Sigmoid colon (tissue), 7 donors: ENCODE data around the gene ZMIZ1. TPM values are rescaled to one million over a fixed set of nuclear protein-coding genes. Genes with fewer than 3 reads are reported as not detected.

Experiments
- DNase-seq: peaks from one replicate; pipeline ENCODE4 v3.0.0-alpha.2; 2019
- H3K27ac ChIP-seq, 4 donors: fragments of 200-600 bp; sonication (generic); one replicate each; pipeline ENCODE4 v1.5.1; 2016 to 2019; ENCODE audit warnings: mild to moderate bottlenecking in 1 of 4
- H3K27me3 ChIP-seq, 3 donors: fragments of 200-600 bp; sonication (generic); one replicate each; pipeline ENCODE4 v1.5.1; 2019; ENCODE audit warnings: mild to moderate bottlenecking in 1 of 3
- H3K36me3 ChIP-seq, 4 donors: fragments of 200-600 bp; sonication (generic); one replicate each; pipeline ENCODE4 v1.5.1; 2016 to 2019
- H3K4me1 ChIP-seq, 4 donors: fragments of 200-600 bp; sonication (generic); one replicate each; pipeline ENCODE4 v1.5.1; 2017 to 2019
- H3K4me3 ChIP-seq, 4 donors: fragments of 200-600 bp; sonication (generic); one replicate each; pipeline ENCODE4 v1.5.1; 2017 to 2019; ENCODE audit warnings: mild to moderate bottlenecking in 2 of 4, moderate library complexity in 1 of 4
- H3K9me3 ChIP-seq, 4 donors: fragments of 200-600 bp in 3 of 4; sonication (generic) in 3 of 4; one replicate each; pipeline versions ENCODE4 v1.5.1 to v1.6.1; 2013 to 2019
- CTCF ChIP-seq, 4 experiments: fragments of 450-650 bp in 3 of 4; fragments of 200-600 bp in 1 of 4; IDR thresholded peaks; one replicate each; pipeline ENCODE4 v1.5.1; 2016 to 2019; ENCODE audit warnings: antibody characterized with exemption in 4 of 4, mild to moderate bottlenecking in 3 of 4, moderate library complexity in 2 of 4
- EP300 ChIP-seq, 4 donors: sonication (generic); formaldehyde crosslinking; IDR thresholded peaks; one replicate each; pipeline ENCODE4 v1.6.1; 2017; ENCODE audit warnings: antibody characterized with exemption in 4 of 4
- POLR2A ChIP-seq, 2 donors: fragments of 450-650 bp; IDR thresholded peaks; one replicate each; pipeline ENCODE4 v1.6.1; 2016; ENCODE audit warnings: antibody characterized with exemption in 2 of 2, mild to moderate bottlenecking in 2 of 2, moderate library complexity in 2 of 2
- POLR2AphosphoS5 ChIP-seq, 4 donors: sonication (generic); formaldehyde crosslinking; IDR thresholded peaks; one replicate each; pipeline ENCODE4 v1.6.1; 2017; ENCODE audit warnings: antibody characterized with exemption in 4 of 4
- WGBS, 2 donors: extraction: QIAGEN DNeasy Blood & Tissue Kit; methylation state at CpG; one replicate each; pipeline ENCODE4 v1.1.7; 2013; 5-methylcytosine and 5-hydroxymethylcytosine counted together
- intact Hi-C: fragments of 100-400 bp; cut with DNase I; formaldehyde crosslinking; loops from one replicate; pipeline ENCODE4 v1.15.1; 2023
- polyA plus RNA-seq, 3 donors: library from polyadenylated mRNA; stranded (reverse); fragments of 200-250 nt; gene quantifications; one replicate each; pipeline ENCODE4 v1.2.3, GENCODE V29; 2013
- total RNA-seq, 4 donors: library from RNA; depleted of rRNA; stranded (reverse); fragments of >200 nt; gene quantifications; one replicate each; pipeline ENCODE4 v1.1.0, GENCODE V29; 2016
- donor health status: healthy with polysubstance abuse.
- donor health status: Bipolar disorder and iron deficiency.
- donor health status: healthy.

The ZMIZ1 gene
- total and polyA plus RNA-seq, 7 donors = 17.4 to 49.3 (median 31.5) TPM

- no peak for DNase-seq
- H3K4me3 ChIP-seq = no peak overlapping the region
- 60 to 75% methylated on average over 3 of the region's 3 CpGs for WGBS, 2 donors
- H3K4me1 ChIP-seq = no peaks in the 10 kb centered on the region
- intact Hi-C loops = no loop called here
- H3K9me3 ChIP-seq = no peaks in the 10 kb centered on the region
- H3K27ac ChIP-seq = no peak overlapping the region
- no peaks in the 10 kb centered on the region for H3K27me3 ChIP-seq
- TF ChIP-seq CTCF (IDR thresholded peaks at IDR 0.05) (no peak), POLR2A (IDR thresholded peaks at IDR 0.05) (no peak), EP300 (IDR thresholded peaks at IDR 0.05) (no peak), POLR2AphosphoS5 (IDR thresholded peaks at IDR 0.05) (no peak)
- no peaks in the 10 kb centered on the region for H3K36me3 ChIP-seq
These were observed 25.9 kb upstream of the ZMIZ1 start for GRCh38 chr10:79042639-79043411.

GRCh38 chr10:79044036-79044632 lies 24.6 kb upstream of the ZMIZ1 start:
- Histone ChIP-seq H3K4me3 (no peak overlapping the region), H3K36me3 (no peaks in the 10 kb centered on the region), H3K9me3 (no peaks in the 10 kb centered on the region), H3K27ac (no peak overlapping the region), H3K27me3 (no peaks in the 10 kb centered on the region), H3K4me1 (peaks cover 0 to 5% (median 0%) of the 10 kb centered on the region in 4 donors)
- WGBS, 2 donors = 94 to 95% methylated on average over 5 of the region's 5 CpGs
- TF ChIP-seq POLR2AphosphoS5 (IDR thresholded peaks at IDR 0.05) (no peak), POLR2A (IDR thresholded peaks at IDR 0.05) (no peak), EP300 (IDR thresholded peaks at IDR 0.05) (no peak), CTCF (IDR thresholded peaks at IDR 0.05) (no peak)
- peak; percentile 26 for DNase-seq
- intact Hi-C loops = no loop called here

GRCh38 chr10:79044846-79045245 lies 23.9 kb upstream of the ZMIZ1 start:
- Histone ChIP-seq H3K4me1 (peaks cover 0 to 5% (median 0%) of the 10 kb centered on the region in 4 donors), H3K27me3 (no peaks in the 10 kb centered on the region), H3K27ac (no peak overlapping the region), H3K9me3 (no peaks in the 10 kb centered on the region), H3K4me3 (no peak overlapping the region), H3K36me3 (no peaks in the 10 kb centered on the region)
- WGBS, 2 donors = 81 to 86% methylated on average over 4 of the region's 4 CpGs
- intact Hi-C loops = no loop called here
- peak; percentile 50 for DNase-seq
- no peak for TF ChIP-seq POLR2AphosphoS5 (IDR thresholded peaks at IDR 0.05)
- no peak for TF ChIP-seq EP300 (IDR thresholded peaks at IDR 0.05)
- TF ChIP-seq CTCF (IDR thresholded peaks at IDR 0.05) = no peak
- no peak for TF ChIP-seq POLR2A (IDR thresholded peaks at IDR 0.05)

- Histone ChIP-seq H3K27ac (no peak overlapping the region), H3K4me1 (peaks cover 0 to 5% (median 0%) of the 10 kb centered on the region in 4 donors), H3K4me3 (no peak overlapping the region), H3K36me3 (no peaks in the 10 kb centered on the region), H3K27me3 (no peaks in the 10 kb centered on the region), H3K9me3 (no peaks in the 10 kb centered on the region)
- intact Hi-C loops = no loop called here
- TF ChIP-seq CTCF (IDR thresholded peaks at IDR 0.05) = no peak
- TF ChIP-seq POLR2AphosphoS5 (IDR thresholded peaks at IDR 0.05) = no peak
- TF ChIP-seq POLR2A (IDR thresholded peaks at IDR 0.05) = no peak
- TF ChIP-seq EP300 (IDR thresholded peaks at IDR 0.05) = no peak
- whole genome bisulfite sequencing, 2 donors = 83 to 84% methylated on average over 9 of the region's 9 CpGs
- peak; percentile 28 for DNase-seq
These were observed 23.1 kb upstream of the ZMIZ1 start for GRCh38 chr10:79045566-79046175.
